ENCODE data around the gene NPHP4.

The NPHP4 gene

GRCh38 chr1:5913078-5913845 lies 79.0 kb downstream of the NPHP4 start:
- no peak for DNase-seq (ENCODE audit: low read depth in 2 of 2)

GRCh38 chr1:5911871-5912271 lies 80.4 kb downstream of the NPHP4 start:
- DNase-seq (ENCODE audit: low read depth in 2 of 2) = no peak

- DNase-seq (ENCODE audit: low read depth in 2 of 2) = no peak
These were observed 81.1 kb downstream of the NPHP4 start for GRCh38 chr1:5911157-5911556.

- DNase-seq (ENCODE audit: low read depth in 2 of 2) = no peak
These were observed 81.6 kb downstream of the NPHP4 start for GRCh38 chr1:5910666-5911065.

DNA sequence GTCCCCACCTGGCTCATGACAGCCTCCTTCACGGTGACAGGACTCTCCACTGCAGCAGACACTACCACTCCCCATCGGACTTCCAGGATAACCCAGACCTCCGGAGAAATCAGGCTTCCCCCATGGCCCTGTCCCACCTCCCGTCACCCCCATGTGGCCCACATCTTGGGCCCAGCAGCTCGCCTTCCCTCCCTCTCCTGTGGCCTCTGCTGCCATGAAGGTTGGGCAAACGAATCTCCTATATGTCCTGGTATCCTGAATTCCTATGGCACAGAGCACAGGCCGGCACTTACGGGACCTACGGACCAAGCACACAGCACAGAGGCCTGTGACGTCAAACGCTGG lies 82.0 kb downstream of the NPHP4 start:
- DNase-seq (ENCODE audit: low read depth in 2 of 2) = no peak

DNA sequence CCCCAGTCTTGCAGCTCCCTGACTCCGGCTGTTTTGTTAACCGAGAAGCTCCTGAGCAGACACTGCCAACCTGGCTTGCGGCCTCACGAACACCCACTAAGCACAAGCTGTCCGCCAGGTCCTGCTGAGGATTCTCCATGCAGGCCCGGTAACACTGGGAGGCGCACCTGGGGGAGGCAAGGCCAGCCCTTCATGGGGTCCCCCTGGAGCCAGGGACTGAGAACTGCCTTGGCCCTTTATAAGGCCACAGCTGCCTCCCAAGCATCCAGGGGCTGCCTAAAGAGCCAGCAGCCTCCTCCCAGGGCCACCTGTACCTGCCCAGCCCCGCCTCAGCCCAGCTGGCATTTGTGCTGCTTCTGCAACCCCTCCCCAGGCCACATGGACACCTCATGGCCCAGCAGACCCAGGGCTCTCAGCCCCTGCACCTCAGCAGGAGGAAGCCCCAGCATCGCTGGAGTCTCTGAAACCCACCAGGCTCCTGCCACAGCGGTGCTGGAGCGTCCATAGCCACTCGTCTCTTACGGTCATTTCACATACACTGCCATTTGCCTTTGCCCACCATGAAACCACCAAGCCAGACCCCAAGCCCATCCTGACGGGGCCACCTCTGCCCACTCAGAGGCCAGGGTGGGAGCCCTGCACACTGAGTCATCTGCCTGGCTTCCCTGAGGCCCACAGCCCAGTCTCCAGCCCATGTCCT lies 82.5 kb downstream of the NPHP4 start:
- DNase-seq (ENCODE audit: low read depth in 2 of 2) = no peak

DNA sequence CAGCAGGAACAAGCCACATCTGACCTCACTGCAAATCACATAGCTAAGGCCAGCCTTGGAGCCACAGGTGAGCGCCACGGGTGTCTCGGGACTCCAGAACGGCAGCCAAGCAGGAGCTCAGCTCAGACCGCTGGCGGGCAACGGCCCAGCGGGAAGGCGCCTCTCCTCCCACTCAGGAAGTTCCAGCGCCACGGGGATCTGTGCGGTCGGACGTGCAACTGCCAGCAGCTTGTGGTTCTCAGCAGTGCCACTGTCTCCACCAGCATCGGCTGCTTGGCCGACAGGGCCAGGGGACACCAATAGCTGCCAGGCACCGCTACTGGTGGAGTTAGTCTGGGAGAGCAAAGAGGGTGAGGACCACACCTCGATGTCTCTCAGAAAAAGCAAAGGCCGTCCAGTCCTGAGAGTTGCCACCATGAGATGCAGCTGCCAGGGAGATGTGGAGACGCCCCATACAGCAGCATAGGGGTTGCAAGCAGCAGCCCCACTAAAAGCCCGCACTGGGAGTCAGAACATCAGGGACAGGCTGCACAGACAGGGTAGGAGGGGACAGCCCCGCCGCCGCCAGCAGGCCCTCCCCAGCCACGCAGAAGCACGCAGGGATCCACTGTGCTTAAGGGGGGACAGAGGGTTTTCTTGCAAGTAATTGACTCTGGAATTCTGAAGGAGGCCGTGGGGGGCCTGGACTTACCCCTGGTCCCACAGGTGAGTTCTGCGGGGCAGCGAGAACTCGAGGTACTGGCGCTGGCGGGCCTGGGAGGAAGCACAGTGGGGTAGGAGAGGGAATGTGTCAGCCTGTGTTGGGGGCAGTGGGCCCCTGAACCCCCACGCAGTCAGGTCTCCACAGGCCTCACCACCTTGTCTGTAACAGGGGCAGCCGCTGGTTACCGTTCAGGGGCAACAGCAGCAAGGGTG lies 83.5 kb downstream of the NPHP4 start:
- no peak for DNase-seq (ENCODE audit: low read depth in 2 of 2)

- DNase-seq (ENCODE audit: low read depth in 2 of 2) = no peak
These were observed 84.3 kb downstream of the NPHP4 start for GRCh38 chr1:5907966-5908365.

GRCh38 chr1:5907386-5907785 lies 84.8 kb downstream of the NPHP4 start:
- no peak for DNase-seq (ENCODE audit: low read depth in 2 of 2)

GRCh38 chr1:5906966-5907365 lies 85.3 kb downstream of the NPHP4 start:
- no peak for DNase-seq (ENCODE audit: low read depth in 2 of 2)

DNA sequence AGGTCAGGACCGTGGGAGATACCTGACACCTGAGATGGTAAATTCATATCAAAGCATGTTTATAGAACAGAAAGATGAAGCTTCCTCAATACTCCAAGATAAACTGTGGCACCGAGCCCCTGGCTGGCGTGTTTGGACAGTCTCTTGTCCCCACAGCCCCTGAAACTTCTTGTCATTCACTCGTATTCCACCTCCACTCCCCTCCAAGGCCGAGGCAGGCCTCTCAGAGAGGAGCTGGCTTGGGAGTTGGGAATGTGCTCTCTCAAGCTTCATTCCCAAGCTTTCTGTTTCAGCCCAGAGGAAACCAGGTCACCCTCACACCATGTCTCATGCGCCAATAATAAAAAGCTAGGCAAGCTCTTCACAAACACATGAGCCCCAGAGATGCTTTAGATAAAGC lies 86.1 kb downstream of the NPHP4 start:
- no peak for DNase-seq (ENCODE audit: low read depth in 2 of 2)

GRCh38 chr1:5905436-5905835 lies 86.8 kb downstream of the NPHP4 start:
- no peak for DNase-seq (ENCODE audit: low read depth in 2 of 2)

DNA sequence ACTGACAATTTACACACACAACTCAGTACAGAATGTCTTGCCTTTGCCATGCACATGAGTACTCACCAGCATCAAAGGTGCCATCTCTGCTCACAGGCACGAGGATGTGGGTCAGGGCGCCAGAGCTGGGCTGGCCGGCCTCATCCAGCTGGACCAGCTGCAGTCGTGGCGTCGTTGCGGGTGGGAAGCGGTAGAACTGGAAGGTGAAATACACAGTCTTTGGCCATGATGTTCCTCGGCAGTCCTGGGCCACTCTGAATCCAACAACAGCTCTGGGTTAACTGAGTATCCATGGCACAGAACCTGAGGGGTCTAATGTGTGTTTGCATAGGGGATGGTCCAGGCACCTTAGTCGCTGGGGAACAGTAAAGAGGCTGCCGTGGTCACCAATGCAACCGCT lies 87.7 kb downstream of the NPHP4 start:
- DNase-seq (ENCODE audit: low read depth in 2 of 2) = no peak

DNA sequence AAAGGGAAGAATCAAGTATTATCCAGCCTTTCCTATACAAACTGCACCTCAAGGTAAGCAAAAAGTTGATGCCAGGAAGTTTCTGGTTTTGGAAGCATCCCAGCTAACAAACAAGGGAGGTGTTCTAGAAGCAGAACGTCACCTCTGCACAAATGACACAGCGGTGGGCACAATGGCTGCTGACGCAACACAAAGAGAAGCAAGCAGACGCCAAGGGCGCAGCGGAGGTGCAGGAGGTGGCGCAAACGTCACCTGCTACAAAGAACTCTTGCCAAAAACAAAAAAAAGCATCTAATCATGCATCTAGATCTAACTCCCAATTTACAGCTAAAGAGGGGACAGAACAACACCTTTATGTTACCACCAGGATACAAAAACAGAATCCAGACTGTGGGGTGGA lies 88.5 kb downstream of the NPHP4 start:
- DNase-seq (ENCODE audit: low read depth in 2 of 2) = no peak

- no peak for DNase-seq (ENCODE audit: low read depth in 2 of 2)
These were observed 89.2 kb downstream of the NPHP4 start for GRCh38 chr1:5903031-5903430.

DNA sequence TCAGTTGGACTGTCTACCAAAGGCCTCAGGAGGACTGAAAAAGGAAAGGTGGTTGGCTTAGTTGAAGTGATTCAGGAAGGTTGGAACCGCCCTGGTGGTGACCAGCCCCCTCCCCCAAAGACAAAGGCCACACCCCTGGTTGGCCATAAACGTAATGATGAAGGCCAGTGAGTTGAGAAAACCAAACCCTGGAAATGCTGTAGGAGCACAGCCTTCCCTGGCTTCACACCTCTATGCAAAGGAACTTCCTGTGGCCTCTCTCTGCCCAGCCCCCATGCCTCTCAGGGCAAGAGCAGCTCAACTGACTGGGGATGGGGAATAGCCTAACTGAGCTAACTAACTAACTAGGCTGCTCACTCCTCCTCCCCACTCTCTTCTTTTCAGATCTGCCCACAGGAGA lies 90.4 kb downstream of the NPHP4 start:
- DNase-seq (ENCODE audit: low read depth in 2 of 2) = no peak

- no peak for DNase-seq (ENCODE audit: low read depth in 2 of 2)
These were observed 91.1 kb downstream of the NPHP4 start for GRCh38 chr1:5901150-5901549.

DNA sequence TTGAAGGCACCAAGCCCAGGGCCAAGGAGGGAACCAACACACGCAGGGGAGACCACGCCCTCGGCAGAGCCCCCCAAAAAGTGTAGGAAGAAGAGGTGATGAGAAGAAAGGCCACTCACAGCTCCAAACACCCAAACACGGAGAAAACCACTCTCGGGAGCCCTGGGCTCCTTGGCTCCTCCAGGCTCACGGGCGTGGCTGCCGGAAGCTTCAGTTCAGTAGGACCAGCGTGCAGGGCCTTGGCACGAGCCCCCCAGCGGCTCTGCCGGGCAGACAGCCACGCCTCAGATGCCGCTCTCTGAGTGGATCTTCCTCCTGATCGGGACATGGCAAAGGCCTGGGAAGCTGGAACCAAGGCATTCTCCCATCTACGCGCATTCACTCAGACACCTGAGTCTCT lies 94.0 kb downstream of the NPHP4 start:
- DNase-seq (ENCODE audit: low read depth in 2 of 2) = no peak

DNA sequence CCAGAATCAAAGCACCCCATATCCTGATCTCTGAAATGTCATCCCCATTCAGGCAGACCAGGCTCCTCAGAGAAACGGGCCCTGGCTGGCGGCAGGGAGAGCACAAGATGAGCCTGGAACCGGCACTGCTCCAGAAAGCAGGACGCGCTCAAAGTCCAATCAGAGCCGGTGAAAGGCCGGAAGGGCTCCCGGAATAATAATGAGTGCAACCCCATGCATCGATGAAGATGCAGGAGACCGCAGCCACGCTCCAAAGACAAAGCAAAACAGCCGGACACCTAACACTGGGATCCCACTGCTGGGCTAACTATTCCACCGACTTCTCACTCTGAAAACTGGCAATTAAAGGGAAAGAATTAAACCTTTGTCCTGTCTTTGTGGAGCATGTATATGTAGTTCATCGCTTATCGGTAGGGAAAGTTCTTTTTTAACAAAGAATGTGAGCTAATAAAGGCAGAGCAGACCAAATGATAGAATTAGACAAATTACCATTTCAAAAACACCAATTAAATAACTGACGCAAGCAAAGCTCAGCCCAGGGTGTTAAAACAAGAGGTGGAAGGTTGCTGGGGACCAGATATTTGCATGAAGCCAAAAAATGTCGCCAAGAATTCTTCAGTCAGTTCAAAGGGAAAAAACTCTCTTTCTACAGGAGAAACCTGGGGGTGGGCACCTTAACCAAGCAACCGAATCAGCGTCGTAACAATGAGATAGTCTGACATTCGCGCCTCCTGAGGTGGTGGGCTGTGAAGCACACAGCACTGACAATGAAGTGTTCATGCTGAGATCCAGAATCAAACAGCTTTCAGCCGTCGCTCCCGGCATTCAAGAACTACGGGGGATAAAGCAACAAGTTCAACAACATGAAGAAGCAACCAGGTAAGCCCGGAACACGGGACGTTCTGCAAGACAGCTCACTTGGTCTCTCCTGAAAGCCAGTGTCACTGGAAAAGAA lies 95.2 kb downstream of the NPHP4 start:
- no peak for DNase-seq (ENCODE audit: low read depth in 2 of 2)

- no peak for DNase-seq (ENCODE audit: low read depth in 2 of 2)
These were observed 96.5 kb downstream of the NPHP4 start for GRCh38 chr1:5895446-5896406.

Data from stimulated activated CD4-positive, alpha-beta T cell treated with anti-CD3 and anti-CD28 coated beads, Interleukin-1b, Interleukin-23, amount 100 ng/mL, for 4 hours (primary cell).